Kidney (tissue), 14 donors: Measurements from ENCODE around the gene GPATCH8. TPM values are rescaled to one million over a fixed set of nuclear protein-coding genes. Genes with fewer than 3 reads are reported as not detected.

Experiments used
- DNase-seq, 5 donors: peaks; one replicate each; pipeline ENCODE4 v3.0.0-alpha.2; 2013 to 2020
- FAIRE-seq: peaks from 2 replicates; lab custom pipeline; 2012; peaks lifted over from hg19 to GRCh38; lab: Jason Lieb, UNC
- H3K27ac ChIP-seq, 2 donors: one replicate each; pipeline ENCODE4 v1.7.0; 2013; ENCODE audit warnings: low read depth in 2 of 2, low read length in 2 of 2, inconsistent platforms in 1 of 2
- H3K27me3 ChIP-seq: one replicate; pipeline ENCODE4 v1.7.1; 2013; ENCODE audit warnings: low read length, inconsistent platforms; ENCODE audit not compliant: control insufficient read depth, insufficient read depth
- H3K36me3 ChIP-seq, 3 donors: one replicate each; pipeline versions ENCODE4 v1.7.0 to v1.7.1; 2013; ENCODE audit warnings: low read length in 3 of 3, control low read depth in 1 of 3, inconsistent platforms in 1 of 3; ENCODE audit not compliant: insufficient read depth in 3 of 3, control insufficient read depth in 2 of 3
- H3K4me1 ChIP-seq, 3 donors: one replicate each; pipeline versions ENCODE4 v1.7.0 to v1.7.1; 2013; ENCODE audit warnings: low read length in 3 of 3, inconsistent platforms in 1 of 3, low read depth in 1 of 3; ENCODE audit not compliant: control insufficient read depth in 2 of 3, insufficient read depth in 2 of 3
- H3K4me3 ChIP-seq, 3 donors: one replicate each; pipeline versions ENCODE4 v1.7.0 to v1.8.1; 2013; ENCODE audit warnings: low read length in 3 of 3, control low read depth in 1 of 3, inconsistent platforms in 1 of 3
- H3K9ac ChIP-seq, 3 donors: one replicate each; pipeline versions ENCODE4 v1.7.0 to v1.7.1; 2013; ENCODE audit warnings: low read length in 3 of 3, control low read depth in 1 of 3, inconsistent platforms in 1 of 3
- H3K9me3 ChIP-seq, 3 donors: one replicate each; pipeline versions ENCODE4 v1.7.0 to v1.7.1; 2013; ENCODE audit warnings: low read length in 3 of 3, control low read depth in 1 of 3, inconsistent platforms in 1 of 3; ENCODE audit not compliant: control insufficient read depth in 2 of 3, insufficient read depth in 1 of 3
- intact Hi-C: fragments of 100-400 bp; cut with DNase I; formaldehyde crosslinking; loops from one replicate; pipeline ENCODE4 v1.11.1; 2022
- polyA plus RNA-seq: library from polyadenylated mRNA; stranded (reverse); fragments of 350-450 nt; fragmentation: Illumina TruSeq; extraction: RNeasy Lipid Tissue Mini Kit (QIAGEN cat#74804); gene quantifications from one replicate; pipeline ENCODE4 v1.2.3, GENCODE V29; 2014; ENCODE audit warnings: low read depth, low replicate concordance; ENCODE audit not compliant: insufficient read depth
- total RNA-seq: library from RNA; stranded (reverse); fragmentation: NEBNext Ultra II Directional; extraction: Animal tissue kit (Norgen Biotek cat#: 25700); gene quantifications from one replicate; pipeline ENCODE4 v1.2.1, GENCODE V29; 2021
- TF ChIP-seq, protein P1 (sequence below): IDR thresholded peaks from 3 replicates; pipeline ENCODE4 v1.5.1; 2012; ENCODE audit warnings: mild to moderate bottlenecking, moderate library complexity, borderline replicate concordance; ENCODE audit not compliant: insufficient read depth; ENCODE audit errors: extremely low read depth
- donor health status: control.
- donor health status: control.
- donor health status: control.
- donor health status: control.
- donor health status: control.
- donor health status: DM: yes; HTN: yes; CAD: no.
- donor health status: Normal renal cell carcinoma (clear cell type).

The GPATCH8 gene
- total and polyA plus RNA-seq, 2 donors from 2014 or later: 3.5 to 47.0 TPM

DNA sequence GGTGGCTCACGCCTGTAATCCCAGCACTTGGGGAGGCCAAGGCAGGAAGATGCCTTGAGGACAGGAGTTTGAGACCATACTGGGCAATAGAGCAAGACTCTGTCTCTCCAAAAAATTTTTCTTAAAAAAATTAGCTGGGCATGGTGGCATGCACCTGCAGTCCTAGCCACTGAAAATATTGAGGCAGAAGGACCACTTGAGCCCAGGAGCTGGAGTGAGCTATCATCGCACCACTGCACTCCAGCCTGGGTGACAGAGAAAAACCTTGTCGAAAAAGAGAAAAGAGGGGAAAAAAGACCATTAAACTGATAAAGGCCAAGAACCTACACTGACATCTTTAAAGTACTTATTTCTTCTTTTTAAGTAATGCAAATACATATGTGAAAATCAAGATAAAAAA is 60.4 kb downstream of the GPATCH8 start:
- Histone ChIP-seq H3K27me3 (no peaks in the 10 kb centered on the region), H3K36me3 (no peaks in the 10 kb centered on the region), H3K4me1 (peaks cover 0 to 5% (median 0%) of the 10 kb centered on the region in 3 donors), H3K4me3 (no peak overlapping the region), H3K27ac (no peak overlapping the region), H3K9me3 (no peaks in the 10 kb centered on the region), H3K9ac (no peak overlapping the region)
- no peak for DNase-seq
- TF ChIP-seq, protein P1, sequence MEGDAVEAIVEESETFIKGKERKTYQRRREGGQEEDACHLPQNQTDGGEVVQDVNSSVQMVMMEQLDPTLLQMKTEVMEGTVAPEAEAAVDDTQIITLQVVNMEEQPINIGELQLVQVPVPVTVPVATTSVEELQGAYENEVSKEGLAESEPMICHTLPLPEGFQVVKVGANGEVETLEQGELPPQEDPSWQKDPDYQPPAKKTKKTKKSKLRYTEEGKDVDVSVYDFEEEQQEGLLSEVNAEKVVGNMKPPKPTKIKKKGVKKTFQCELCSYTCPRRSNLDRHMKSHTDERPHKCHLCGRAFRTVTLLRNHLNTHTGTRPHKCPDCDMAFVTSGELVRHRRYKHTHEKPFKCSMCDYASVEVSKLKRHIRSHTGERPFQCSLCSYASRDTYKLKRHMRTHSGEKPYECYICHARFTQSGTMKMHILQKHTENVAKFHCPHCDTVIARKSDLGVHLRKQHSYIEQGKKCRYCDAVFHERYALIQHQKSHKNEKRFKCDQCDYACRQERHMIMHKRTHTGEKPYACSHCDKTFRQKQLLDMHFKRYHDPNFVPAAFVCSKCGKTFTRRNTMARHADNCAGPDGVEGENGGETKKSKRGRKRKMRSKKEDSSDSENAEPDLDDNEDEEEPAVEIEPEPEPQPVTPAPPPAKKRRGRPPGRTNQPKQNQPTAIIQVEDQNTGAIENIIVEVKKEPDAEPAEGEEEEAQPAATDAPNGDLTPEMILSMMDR: no peak
- intact Hi-C loops: no loop called here
- FAIRE-seq: no peak

DNA sequence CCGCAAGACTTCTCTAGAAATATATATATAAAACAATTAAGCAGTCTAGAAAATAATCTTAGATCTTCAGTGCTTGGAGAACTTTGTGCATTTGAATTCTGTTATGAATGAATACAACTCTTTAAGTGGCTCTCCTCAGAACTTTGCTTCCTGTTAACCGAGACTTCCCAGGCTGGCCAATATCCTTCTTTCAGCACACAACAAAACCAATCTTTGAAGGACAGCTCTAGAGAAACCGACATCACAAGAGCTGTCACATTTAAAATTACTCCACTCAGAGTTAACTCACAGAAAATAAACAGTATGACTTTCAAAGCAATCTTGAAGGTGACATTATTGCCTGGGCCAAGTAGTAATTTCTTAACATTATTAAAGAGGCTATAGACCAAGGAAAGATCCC is 64.0 kb downstream of the GPATCH8 start:
- Histone ChIP-seq H3K9ac (no peak overlapping the region), H3K27me3 (no peaks in the 10 kb centered on the region), H3K4me1 (peaks cover 0 to 5% (median 0%) of the 10 kb centered on the region in 3 donors), H3K27ac (no peak overlapping the region), H3K4me3 (no peak overlapping the region), H3K9me3 (no peaks in the 10 kb centered on the region), H3K36me3 (peaks cover 3 to 10% (median 6%) of the 10 kb centered on the region in 3 donors)
- TF ChIP-seq, protein P1: no peak
- FAIRE-seq: no peak
- no peak for DNase-seq
- intact Hi-C loops: no loop called here

DNA sequence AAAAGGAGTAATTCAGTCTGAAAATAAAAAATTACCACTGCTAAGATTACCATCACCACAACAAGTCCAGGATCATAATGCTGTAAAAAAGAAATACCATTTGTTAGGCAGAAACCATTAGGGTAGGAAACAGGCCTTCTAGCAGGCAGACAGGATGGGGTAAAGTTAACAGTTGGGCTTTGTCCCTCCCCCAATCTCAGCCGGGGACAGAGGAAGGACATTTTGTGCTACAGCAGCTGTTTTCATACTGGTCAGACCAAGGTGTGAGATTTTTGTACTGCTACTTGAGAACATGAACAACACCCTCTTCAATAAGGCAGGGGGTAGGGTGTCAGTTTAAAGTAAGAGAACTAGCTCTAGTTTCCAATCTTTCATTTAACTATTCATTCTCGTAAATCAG is 64.6 kb downstream of the GPATCH8 start:
- Histone ChIP-seq H3K27me3 (no peaks in the 10 kb centered on the region), H3K4me3 (no peak overlapping the region), H3K9ac (no peak overlapping the region), H3K36me3 (peaks cover 3 to 10% (median 6%) of the 10 kb centered on the region in 3 donors), H3K4me1 (peaks cover 0 to 5% (median 0%) of the 10 kb centered on the region in 3 donors), H3K27ac (no peak overlapping the region), H3K9me3 (no peaks in the 10 kb centered on the region)
- TF ChIP-seq, protein P1: no peak
- FAIRE-seq (no peak), DNase-seq (peak in 1 of 5 donors; percentile 15)
- intact Hi-C loops: no loop called here

DNA sequence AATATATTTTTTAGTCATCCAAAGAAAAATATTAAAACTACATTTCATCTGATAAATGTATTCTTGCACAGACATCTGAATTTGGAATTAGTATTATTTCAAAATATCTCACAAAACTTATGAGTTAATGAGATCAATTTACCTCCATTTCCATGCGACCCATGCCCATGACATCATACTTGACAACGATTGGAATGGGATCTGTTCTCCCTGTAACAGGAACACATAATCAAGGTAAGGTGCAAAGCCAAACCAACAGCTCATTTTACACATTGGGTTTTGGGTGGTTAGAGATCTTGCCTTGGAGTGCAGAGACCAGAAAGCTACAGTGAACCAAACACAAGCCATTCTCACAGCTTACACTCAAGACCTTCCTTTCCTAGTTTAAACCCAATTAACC is 66.9 kb downstream of the GPATCH8 start:
- Histone ChIP-seq H3K9ac (no peak overlapping the region), H3K9me3 (no peaks in the 10 kb centered on the region), H3K4me3 (no peak overlapping the region), H3K27me3 (no peaks in the 10 kb centered on the region), H3K4me1 (peaks cover 0 to 5% (median 0%) of the 10 kb centered on the region in 3 donors), H3K27ac (no peak overlapping the region), H3K36me3 (peaks cover 3 to 20% (median 17%) of the 10 kb centered on the region in 3 donors)
- TF ChIP-seq, protein P1: no peak
- intact Hi-C loops: no loop called here
- FAIRE-seq (no peak), DNase-seq (no peak)
